ENCODE measurements around the gene PPP1R36. TPM values are rescaled to one million over a fixed set of nuclear protein-coding genes. Genes with fewer than 3 reads are reported as not detected.

Gene PPP1R36
- total RNA-seq, 2 donors from 2014 or later = 2.2 to 5.0 TPM

- Histone ChIP-seq H3K9me3 (no peaks in the 10 kb centered on the region), H3K4me3 (peak overlapping the region; percentile 65), H3K9ac (ENCODE audit: low read depth in 2 of 2, low read length in 2 of 2) (peak overlapping the region in 1 of 2 donors; percentile 12), H3K27me3 (no peaks in the 10 kb centered on the region), H3K4me1 (no peaks in the 10 kb centered on the region), H3K36me3 (no peaks in the 10 kb centered on the region), H3K27ac (no peak overlapping the region)
- no peak for TF ChIP-seq CTCF (IDR thresholded peaks at IDR 0.05)
- intact Hi-C loops (cut with DNase I) = loop anchor here (2.0 kb wide), 1 partner anchor 95 kb away; no protein-coding TSS in a partner anchor
- no peak for DNase-seq
Observed at GRCh38 chr14:64541972-64542835, 7.6 kb upstream of the PPP1R36 start.

- no peak overlapping the region for H3K9ac ChIP-seq (ENCODE audit: low read depth in 2 of 2, low read length in 2 of 2)
- no peak for DNase-seq
- no peaks in the 10 kb centered on the region for H3K9me3 ChIP-seq
- no peaks in the 10 kb centered on the region for H3K27me3 ChIP-seq
- no peaks in the 10 kb centered on the region for H3K4me1 ChIP-seq
- H3K36me3 ChIP-seq = no peaks in the 10 kb centered on the region
- intact Hi-C loops (cut with DNase I) = no loop called here
- no peak for TF ChIP-seq CTCF (IDR thresholded peaks at IDR 0.05)
- peak overlapping the region; percentile 65 for H3K4me3 ChIP-seq
- no peak overlapping the region for H3K27ac ChIP-seq
Observed at GRCh38 chr14:64542836-64543201, 6.9 kb upstream of the PPP1R36 start.

- no peaks in the 10 kb centered on the region for H3K4me1 ChIP-seq
- no peak overlapping the region for H3K9ac ChIP-seq (ENCODE audit: low read depth in 2 of 2, low read length in 2 of 2)
- DNase-seq = no peak
- peak overlapping the region; percentile 10 for H3K4me3 ChIP-seq
- H3K9me3 ChIP-seq = no peaks in the 10 kb centered on the region
- H3K27ac ChIP-seq = no peak overlapping the region
- intact Hi-C loops (cut with DNase I) = no loop called here
- H3K27me3 ChIP-seq = no peaks in the 10 kb centered on the region
- no peaks in the 10 kb centered on the region for H3K36me3 ChIP-seq
- no peak for TF ChIP-seq CTCF (IDR thresholded peaks at IDR 0.05)
Observed at GRCh38 chr14:64544607-64545312, 5.0 kb upstream of the PPP1R36 start.

- no peaks in the 10 kb centered on the region for H3K36me3 ChIP-seq
- H3K27me3 ChIP-seq = no peaks in the 10 kb centered on the region
- peak overlapping the region; percentile 60 for H3K27ac ChIP-seq
- TF ChIP-seq CTCF (IDR thresholded peaks at IDR 0.05) = no peak
- H3K9ac ChIP-seq (ENCODE audit: low read depth in 2 of 2, low read length in 2 of 2) = peak overlapping the region in 1 of 2 donors; percentile 73
- no peaks in the 10 kb centered on the region for H3K4me1 ChIP-seq
- no peak overlapping the region for H3K4me3 ChIP-seq
- intact Hi-C loops (cut with DNase I) = no loop called here
- no peaks in the 10 kb centered on the region for H3K9me3 ChIP-seq
- no peak for DNase-seq
Observed at GRCh38 chr14:64549016-64549415, 745 bp upstream of the PPP1R36 start.

GRCh38 chr14:64550621-64551333, 1.0 kb downstream of the PPP1R36 start:
- no peak for DNase-seq

More at GRCh38 chr14:64550621-64551333, 1.0 kb downstream of the PPP1R36 start:
- intact Hi-C loops (cut with DNase I) = no loop called here
- H3K27me3 ChIP-seq = no peaks in the 10 kb centered on the region
- no peaks in the 10 kb centered on the region for H3K36me3 ChIP-seq
- peak overlapping the region in 1 of 2 donors; percentile 73 for H3K9ac ChIP-seq (ENCODE audit: low read depth in 2 of 2, low read length in 2 of 2)
- H3K27ac ChIP-seq = peak overlapping the region; percentile 60
- H3K4me3 ChIP-seq = peak overlapping the region; percentile 26
- no peak for TF ChIP-seq CTCF (IDR thresholded peaks at IDR 0.05)
- no peaks in the 10 kb centered on the region for H3K4me1 ChIP-seq
- no peaks in the 10 kb centered on the region for H3K9me3 ChIP-seq

Measured in colonic mucosa (tissue), 4 donors.